ENCODE data around the gene TMEM101. TPM values are rescaled to one million over a fixed set of nuclear protein-coding genes. Genes with fewer than 3 reads are reported as not detected.

Gene TMEM101
- total and polyA plus RNA-seq, 2 of the 13 experiments (the other 11 are each of a cell fraction or from before 2014, with no cell fraction given), result 72.0 to 100 TPM

DNA sequence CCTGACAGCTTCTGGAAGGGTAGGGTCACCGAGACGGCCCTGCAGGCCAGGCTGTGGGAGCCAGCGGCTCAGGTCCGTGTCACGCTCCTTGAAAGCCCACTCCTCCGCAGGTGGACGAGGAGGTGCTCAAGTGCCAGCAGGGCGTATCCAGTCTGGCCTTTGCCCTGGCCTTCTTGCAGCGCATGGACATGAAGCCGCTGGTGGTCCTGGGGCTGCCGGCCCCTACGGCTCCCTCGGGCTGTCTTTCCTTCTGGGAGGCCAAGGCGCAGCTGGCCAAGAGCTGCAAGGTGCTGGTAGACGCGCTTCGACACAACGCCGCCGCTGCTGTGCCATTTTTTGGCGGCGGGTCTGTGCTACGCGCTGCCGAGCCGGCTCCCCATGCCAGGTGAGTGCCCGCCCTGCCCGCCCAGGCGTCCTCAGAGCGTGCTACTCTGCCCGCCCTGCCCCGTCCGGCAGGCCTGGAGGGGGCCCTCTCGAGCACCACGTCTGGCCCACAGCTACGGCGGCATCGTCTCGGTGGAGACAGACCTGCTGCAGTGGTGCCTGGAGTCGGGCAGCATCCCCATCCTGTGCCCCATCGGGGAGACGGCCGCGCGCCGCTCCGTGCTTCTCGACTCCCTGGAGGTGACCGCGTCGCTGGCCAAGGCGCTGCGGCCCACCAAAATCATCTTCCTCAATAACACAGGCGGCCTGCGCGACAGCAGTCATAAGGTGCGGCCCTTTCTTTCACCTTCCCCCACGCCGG lies 9.1 kb downstream of the TMEM101 start (continued):
- TF ChIP-seq, protein P1, sequence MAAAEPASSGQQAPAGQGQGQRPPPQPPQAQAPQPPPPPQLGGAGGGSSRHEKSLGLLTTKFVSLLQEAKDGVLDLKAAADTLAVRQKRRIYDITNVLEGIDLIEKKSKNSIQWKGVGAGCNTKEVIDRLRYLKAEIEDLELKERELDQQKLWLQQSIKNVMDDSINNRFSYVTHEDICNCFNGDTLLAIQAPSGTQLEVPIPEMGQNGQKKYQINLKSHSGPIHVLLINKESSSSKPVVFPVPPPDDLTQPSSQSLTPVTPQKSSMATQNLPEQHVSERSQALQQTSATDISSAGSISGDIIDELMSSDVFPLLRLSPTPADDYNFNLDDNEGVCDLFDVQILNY (CRISPR knock-in tag; conservative IDR thresholded peaks at IDR 0.05), result no peak
- TF ChIP-seq NFRKB (IDR thresholded peaks at IDR 0.05) (no peak), ZNF724P (CRISPR knock-in tag; IDR thresholded peaks at IDR 0.05; ENCODE audit: borderline replicate concordance) (0 out of 2 replicates have a peak, but pooled peaks have one; percentile 64), ZNF205 (CRISPR knock-in tag; IDR thresholded peaks at IDR 0.05) (no peak), ATM (IDR thresholded peaks at IDR 0.05; ENCODE audit: borderline replicate concordance) (no peak), SOX13 (IDR thresholded peaks at IDR 0.05) (no peak), SOX13 (CRISPR knock-in tag; conservative IDR thresholded peaks at IDR 0.05 in 1 of 2, IDR thresholded peaks at IDR 0.05 in 1 of 2) (no peak), SRSF9 (IDR thresholded peaks at IDR 0.05; ENCODE audit: borderline replicate concordance, insufficient read depth, low read depth, low read length, poor library complexity, severe bottlenecking) (no peak), HMG20B (CRISPR knock-in tag; conservative IDR thresholded peaks at IDR 0.05) (no peak), NONO (IDR thresholded peaks at IDR 0.05) (no peak), NONO (CRISPR knock-in tag; conservative IDR thresholded peaks at IDR 0.05) (no peak), ZSCAN9 (CRISPR knock-in tag; IDR thresholded peaks at IDR 0.05; ENCODE audit: borderline replicate concordance) (no peak), RAD21 (CRISPR knock-in tag; IDR thresholded peaks at IDR 0.05) (no peak), ZNF335 (CRISPR knock-in tag; IDR thresholded peaks at IDR 0.05) (no peak), MLLT10 (CRISPR knock-in tag; IDR thresholded peaks at IDR 0.05) (no peak), SNAPC2 (CRISPR knock-in tag; IDR thresholded peaks at IDR 0.05) (no peak), HMG20A (CRISPR knock-in tag; IDR thresholded peaks at IDR 0.05; ENCODE audit: borderline replicate concordance) (no peak), ZNF296 (CRISPR knock-in tag; conservative IDR thresholded peaks at IDR 0.05) (0 out of 2 replicates have a peak, but pooled peaks have one; percentile 43), PAF1 (CRISPR knock-in tag; IDR thresholded peaks at IDR 0.05) (no peak), ZNF761 (CRISPR knock-in tag; conservative IDR thresholded peaks at IDR 0.05) (no peak), NKX3-1 (CRISPR knock-in tag; IDR thresholded peaks at IDR 0.05) (no peak), AGO2 (optimal IDR thresholded peaks at IDR 0.05; ENCODE audit: low read depth, low read length) (peak; percentile 68), ZNF558 (CRISPR knock-in tag; IDR thresholded peaks at IDR 0.05; ENCODE audit: borderline replicate concordance) (no peak)
- TF ChIP-seq, protein P2, sequence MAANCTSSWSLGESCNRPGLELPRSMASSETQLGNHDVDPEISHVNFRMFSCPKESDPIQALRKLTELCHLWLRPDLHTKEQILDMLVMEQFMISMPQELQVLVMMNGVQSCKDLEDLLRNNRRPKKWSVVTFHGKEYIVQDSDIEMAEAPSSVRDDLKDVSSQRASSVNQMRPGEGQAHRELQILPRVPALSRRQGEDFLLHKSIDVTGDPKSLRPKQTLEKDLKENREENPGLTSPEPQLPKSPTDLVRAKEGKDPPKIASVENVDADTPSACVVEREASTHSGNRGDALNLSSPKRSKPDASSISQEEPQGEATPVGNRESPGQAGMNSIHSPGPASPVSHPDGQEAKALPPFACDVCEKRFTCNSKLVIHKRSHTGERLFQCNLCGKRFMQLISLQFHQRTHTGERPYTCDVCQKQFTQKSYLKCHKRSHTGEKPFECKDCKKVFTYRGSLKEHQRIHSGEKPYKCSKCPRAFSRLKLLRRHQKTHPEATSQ (CRISPR knock-in tag; IDR thresholded peaks at IDR 0.05; ENCODE audit: borderline replicate concordance), result no peak
- TF ChIP-seq, protein P3, sequence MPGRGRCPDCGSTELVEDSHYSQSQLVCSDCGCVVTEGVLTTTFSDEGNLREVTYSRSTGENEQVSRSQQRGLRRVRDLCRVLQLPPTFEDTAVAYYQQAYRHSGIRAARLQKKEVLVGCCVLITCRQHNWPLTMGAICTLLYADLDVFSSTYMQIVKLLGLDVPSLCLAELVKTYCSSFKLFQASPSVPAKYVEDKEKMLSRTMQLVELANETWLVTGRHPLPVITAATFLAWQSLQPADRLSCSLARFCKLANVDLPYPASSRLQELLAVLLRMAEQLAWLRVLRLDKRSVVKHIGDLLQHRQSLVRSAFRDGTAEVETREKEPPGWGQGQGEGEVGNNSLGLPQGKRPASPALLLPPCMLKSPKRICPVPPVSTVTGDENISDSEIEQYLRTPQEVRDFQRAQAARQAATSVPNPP (CRISPR knock-in tag; IDR thresholded peaks at IDR 0.05), result no peak
- TF ChIP-seq, protein P4, sequence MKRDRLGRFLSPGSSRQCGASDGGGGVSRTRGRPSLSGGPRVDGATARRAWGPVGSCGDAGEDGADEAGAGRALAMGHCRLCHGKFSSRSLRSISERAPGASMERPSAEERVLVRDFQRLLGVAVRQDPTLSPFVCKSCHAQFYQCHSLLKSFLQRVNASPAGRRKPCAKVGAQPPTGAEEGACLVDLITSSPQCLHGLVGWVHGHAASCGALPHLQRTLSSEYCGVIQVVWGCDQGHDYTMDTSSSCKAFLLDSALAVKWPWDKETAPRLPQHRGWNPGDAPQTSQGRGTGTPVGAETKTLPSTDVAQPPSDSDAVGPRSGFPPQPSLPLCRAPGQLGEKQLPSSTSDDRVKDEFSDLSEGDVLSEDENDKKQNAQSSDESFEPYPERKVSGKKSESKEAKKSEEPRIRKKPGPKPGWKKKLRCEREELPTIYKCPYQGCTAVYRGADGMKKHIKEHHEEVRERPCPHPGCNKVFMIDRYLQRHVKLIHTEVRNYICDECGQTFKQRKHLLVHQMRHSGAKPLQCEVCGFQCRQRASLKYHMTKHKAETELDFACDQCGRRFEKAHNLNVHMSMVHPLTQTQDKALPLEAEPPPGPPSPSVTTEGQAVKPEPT (CRISPR knock-in tag; IDR thresholded peaks at IDR 0.05; ENCODE audit: low read depth), result no peak

Data from HepG2 (cell line).